ENCODE measurements around the gene TNFSF8. TPM values are rescaled to one million over a fixed set of nuclear protein-coding genes. Genes with fewer than 3 reads are reported as not detected.

The TNFSF8 gene
- total and polyA plus RNA-seq, 2 of the 8 experiments (the other 6 are each of a cell fraction or from before 2014, with no cell fraction given) = not detected

- no peak overlapping the region for H2BK15ac ChIP-seq (ENCODE audit: low read length)
- H2AK5ac ChIP-seq (ENCODE audit: low read depth, low read length) = no peak overlapping the region
- peak overlapping the region; percentile 48; the same call in 1 of the 2 replicates for H3K18ac ChIP-seq (ENCODE audit: extremely low read depth, low read length)
- H3K9ac ChIP-seq (replicated peaks in 1 of 4; ENCODE audit: extremely low read depth in 1 of 4, low read depth in 3 of 4, low read length in 3 of 4) = no peak overlapping the region
- H4K20me1 ChIP-seq (replicated peaks in 1 of 2; ENCODE audit: control insufficient read depth in 1 of 2, insufficient read depth in 2 of 2, low read length in 2 of 2) = no peaks in the 10 kb centered on the region
- no peak overlapping the region for H3K23ac ChIP-seq (ENCODE audit: insufficient read length)
- H3K4me3 ChIP-seq (ENCODE audit: extremely low read depth in 1 of 4, insufficient read depth in 2 of 4, low read depth in 3 of 4, low read length in 4 of 4) = peak overlapping the region in 1 of 4 experiments; percentile 29; a peak in 1 of 8 replicates
- 0 out of 2 replicates have a peak overlapping the region, but pooled peaks have one; percentile 41 for H2BK5ac ChIP-seq (ENCODE audit: low read depth, low read length)
- H3K4me1 ChIP-seq (replicated peaks in 1 of 4; ENCODE audit: control insufficient read depth in 3 of 4, insufficient read depth in 4 of 4, low read length in 3 of 4) = peaks cover 0 to 11% (median 6%) of the 10 kb centered on the region in 4 experiments; a peak in 4 of 7 replicates
- DNase-seq (ENCODE audit: low read depth in 1 of 2, low spot score in 2 of 2) (peak in 1 of 2 experiments; percentile 46), FAIRE-seq (no peak)
- H2BK12ac ChIP-seq (ENCODE audit: low read depth, low read length) = no peak overlapping the region; the same call in 1 of the 2 replicates
- H3K56ac ChIP-seq (replicated peaks; ENCODE audit: insufficient read length, low read depth, low read length) = no peak overlapping the region
- peak; percentile 65 for TF ChIP-seq ASH2L (IDR thresholded peaks at IDR 0.05; ENCODE audit: low read length)
- TF ChIP-seq KDM5A (IDR thresholded peaks at IDR 0.05; ENCODE audit: low read length) = no peak
- H3K27ac ChIP-seq (ENCODE audit: low read depth, low read length) = 0 out of 2 replicates have a peak overlapping the region, but pooled peaks have one; percentile 7
- H3K27me3 ChIP-seq (replicated peaks in 1 of 4; ENCODE audit: control insufficient read depth in 3 of 4, extremely low read depth in 1 of 4, insufficient read depth in 3 of 4, low read length in 3 of 4) = no peaks in the 10 kb centered on the region
- H3K36me3 ChIP-seq (ENCODE audit: control insufficient read depth in 2 of 4, insufficient read depth in 4 of 4, low read length in 3 of 4) = no peaks in the 10 kb centered on the region
- no peak overlapping the region for H3K14ac ChIP-seq (ENCODE audit: insufficient read length)
- no peak overlapping the region for H4K5ac ChIP-seq (ENCODE audit: insufficient read length, low read depth, low read length)
- no peaks in the 10 kb centered on the region for H3K79me2 ChIP-seq (ENCODE audit: control insufficient read depth in 1 of 2, insufficient read depth in 2 of 2, low read length in 2 of 2)
- ChIA-PET POLR2A (ENCODE audit: partially characterized antibody) (no interaction called here), CTCF (ENCODE audit: partially characterized antibody) (interaction anchor here (1.2 to 3.9 kb wide), 4 partner anchors 18 to 153 kb away, joined by 3 to 18 read pairs (median 4); no protein-coding TSS in a partner anchor)
- no peak overlapping the region for H2BK120ac ChIP-seq (replicated peaks; ENCODE audit: low read depth, low read length)
- no peak overlapping the region for H3K4ac ChIP-seq (replicated peaks; ENCODE audit: insufficient read length, low read depth, low read length)
- H3K9me3 ChIP-seq (ENCODE audit: insufficient read depth in 2 of 2, low read depth in 1 of 2, low read length in 1 of 2) = no peaks in the 10 kb centered on the region
- no peak overlapping the region for H4K91ac ChIP-seq (replicated peaks; ENCODE audit: insufficient read length, low read length)
- 61% methylated on average over 4 of the region's 4 CpGs; no CpG with 5 or more reads in 1 of the 2 experiments for WGBS, 2 experiments (ENCODE audit: extremely low coverage in 1 of 2, insufficient coverage in 1 of 2, insufficient read length in 1 of 2, insufficient replicate concordance in 2 of 2, low coverage in 1 of 2, low lambda C conversion rate in 2 of 2, missing lambda C conversion rate in 1 of 2)
- no peak overlapping the region for H2BK20ac ChIP-seq (ENCODE audit: low read length)
- no peak overlapping the region for H4K8ac ChIP-seq (ENCODE audit: extremely low read depth, insufficient read depth, low read length)
- peak overlapping the region; percentile 12 to 43; a peak in 3 of 4 replicates for H3K4me2 ChIP-seq (ENCODE audit: insufficient read depth in 1 of 2, low read depth in 2 of 2, low read length in 2 of 2)
- no peaks in the 10 kb centered on the region for H3K23me2 ChIP-seq (ENCODE audit: low read depth, low read length)
- peak overlapping the region; percentile 100 for H2AFZ ChIP-seq (ENCODE audit: low read length)
- H3K79me1 ChIP-seq (ENCODE audit: low read depth, low read length) = no peaks in the 10 kb centered on the region
These were observed 41.8 kb downstream of the TNFSF8 start for GRCh38 chr9:114888607-114889006.

Data from H1 (cell line).